NCI-H2171 treated with DMSO at 0.1 percent for 48 hours (cell line): Measurements from ENCODE around the gene CLDN20.
"Not testable (repeated sequence)": the region's sequence is repeated elsewhere in the genome, so short reads cannot be mapped to it uniquely, and the experiment has no call there.

Experiments used
- DNase-seq: peaks from one replicate; lab custom pipeline; 2025; lab: John Stamatoyannopoulos, UW

Gene CLDN20

DNA sequence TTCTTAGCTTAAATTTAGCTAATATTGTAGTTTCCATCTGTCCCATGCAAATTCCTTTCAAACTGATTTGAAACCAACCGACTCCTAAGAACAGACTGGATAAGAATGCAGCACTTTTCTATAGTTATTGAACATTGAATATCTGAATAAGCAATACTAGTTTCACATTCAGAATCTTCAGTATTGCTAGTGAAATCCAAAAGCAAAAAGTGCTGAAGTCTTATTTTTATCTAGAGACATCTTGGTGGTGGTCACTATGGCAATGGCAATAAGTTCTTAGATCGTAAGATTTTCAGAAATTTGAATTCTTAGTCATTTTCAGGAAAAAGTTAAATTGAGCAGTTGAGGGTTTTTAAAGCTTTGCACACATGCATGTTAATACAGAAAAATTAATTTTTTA is 47.8 kb downstream of the CLDN20 start:
- DNase-seq, result no peak

- not testable (repeated sequence) for DNase-seq
These were observed 49.1 kb downstream of the CLDN20 start for GRCh38 chr6:155312950-155313349.

- no peak for DNase-seq
These were observed 49.8 kb downstream of the CLDN20 start for GRCh38 chr6:155313602-155314091.

- peak; percentile 98 for DNase-seq
These were observed 50.4 kb downstream of the CLDN20 start, which contains the start of gene TFB1M for GRCh38 chr6:155314092-155314772. Gene TFB1M (minus strand): TSS chr6:155314484. CDS start chr6:155314428, 56 bp downstream.

DNA sequence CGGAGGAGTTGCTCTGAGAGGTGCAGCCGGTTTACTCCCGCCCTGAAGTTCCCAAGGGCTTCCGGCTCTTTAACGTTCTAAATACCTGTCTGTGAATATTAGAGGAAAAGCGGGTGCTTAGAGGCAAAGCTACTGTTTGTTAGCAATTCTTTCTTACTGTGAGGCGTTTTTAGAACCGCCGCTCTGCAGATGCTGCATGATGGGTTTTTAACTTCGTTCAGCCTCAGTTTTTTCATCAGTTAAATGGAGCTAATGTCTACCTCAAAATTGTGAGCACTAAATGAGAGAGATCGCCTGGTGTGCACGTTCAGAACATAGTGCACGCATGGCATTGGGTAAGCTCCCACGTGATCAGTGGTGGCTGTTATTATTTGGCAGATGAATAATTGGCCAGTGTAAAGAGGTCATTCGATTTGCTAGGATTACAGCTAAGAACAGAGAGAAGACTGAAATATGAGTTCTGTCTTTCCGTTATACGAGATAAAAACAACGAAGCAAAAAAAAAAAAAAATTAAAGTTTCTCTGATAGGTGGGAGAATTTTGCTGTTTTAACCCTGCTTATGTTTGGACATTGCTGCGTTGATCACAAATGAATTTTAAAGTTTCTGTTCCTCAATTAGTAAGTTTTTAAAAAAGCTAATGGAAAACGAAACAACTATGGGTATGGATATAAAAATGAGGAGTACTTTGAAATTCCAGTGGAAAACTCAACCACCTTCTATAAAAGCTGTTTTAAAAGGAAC is 51.1 kb downstream of the CLDN20 start:
- DNase-seq, result peak; percentile 98

DNA sequence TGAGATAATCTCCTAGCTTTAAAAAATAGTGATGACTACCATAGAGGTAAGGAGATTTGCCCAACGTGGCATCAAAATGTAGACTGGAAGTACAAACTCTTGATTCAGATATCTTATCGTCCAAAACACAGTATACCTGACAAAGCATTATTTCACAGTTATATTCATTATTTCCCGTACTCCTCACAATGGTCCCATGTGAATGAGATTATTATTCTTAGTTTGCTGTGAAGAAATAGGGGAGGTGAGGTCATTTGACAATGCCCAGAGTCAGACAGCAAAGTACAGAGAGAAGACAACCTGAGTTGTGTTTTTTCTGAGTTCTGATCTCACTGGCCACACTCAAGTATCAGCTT is 51.7 kb downstream of the CLDN20 start:
- no peak for DNase-seq

- DNase-seq, result no peak
These were observed 52.6 kb downstream of the CLDN20 start for GRCh38 chr6:155316419-155316818.

DNA sequence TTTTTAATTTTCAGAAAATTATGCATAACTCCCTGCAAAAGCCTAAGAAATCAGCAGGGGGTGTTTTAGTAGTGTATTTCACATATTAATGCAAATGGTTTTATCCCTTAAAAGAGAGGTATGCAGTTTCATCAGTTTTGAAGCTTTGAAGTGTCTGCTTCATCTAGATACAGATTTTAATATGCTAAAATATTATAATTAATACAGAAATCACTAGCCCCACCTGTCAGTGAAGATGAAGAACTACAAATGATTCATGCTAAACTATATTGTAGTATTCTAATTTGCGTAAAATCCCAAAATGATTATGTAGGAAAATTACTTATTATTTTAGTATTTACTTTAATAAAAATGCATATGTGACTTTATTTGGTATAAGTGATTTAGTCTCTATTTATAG is 53.4 kb downstream of the CLDN20 start:
- no peak for DNase-seq

GRCh38 chr6:155319902-155320301 is 56.1 kb downstream of the CLDN20 start:
- DNase-seq, result no peak

- DNase-seq, result no peak
These were observed 60.4 kb downstream of the CLDN20 start for GRCh38 chr6:155324172-155324571.

GRCh38 chr6:155324993-155325392 is 61.2 kb downstream of the CLDN20 start:
- no peak for DNase-seq

DNA sequence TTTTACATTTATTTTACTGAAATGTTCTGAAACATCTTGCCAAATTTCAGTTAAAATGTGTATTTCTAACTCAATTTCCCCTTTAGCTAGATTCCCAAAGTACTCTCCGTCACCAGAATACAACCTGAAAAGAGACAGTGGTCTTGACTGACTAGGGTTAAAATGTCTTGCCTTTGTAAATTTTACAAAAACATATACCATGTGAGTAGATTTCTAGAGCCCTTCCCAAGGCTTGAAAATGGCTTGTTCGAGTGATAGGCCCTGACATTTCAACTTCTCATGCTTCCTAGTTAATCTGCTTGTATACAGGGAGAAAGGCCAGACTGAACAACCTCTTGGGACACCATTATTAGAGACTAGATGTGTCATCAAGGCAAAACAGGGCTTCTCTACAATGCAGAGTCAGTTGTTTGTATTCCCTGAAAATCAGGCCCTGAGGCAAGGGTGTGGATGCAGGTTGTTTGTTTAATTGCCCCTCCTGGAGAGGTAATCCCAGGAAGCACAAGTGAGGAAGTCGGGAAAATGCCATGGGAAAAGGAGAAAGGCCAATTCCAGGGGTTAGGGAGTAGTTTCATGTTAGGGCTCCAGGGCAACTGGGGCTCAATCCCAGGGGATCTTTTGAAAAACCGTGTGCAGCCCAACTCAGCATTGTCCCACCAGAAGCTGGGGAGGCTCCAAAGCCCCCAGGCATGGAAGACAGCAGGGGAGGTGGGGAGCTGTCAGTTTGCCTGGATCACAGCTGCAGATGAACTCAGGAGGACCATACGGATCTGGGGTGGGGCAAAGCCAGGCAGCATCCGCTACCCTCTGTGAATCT is 62.1 kb downstream of the CLDN20 start:
- no peak for DNase-seq
